LNCAP (cell line): Measurements from ENCODE around the gene IL1B.

Experiments used
- TF ChIP-seq, protein P1 (sequence below): fragments of 450-650 bp; IDR thresholded peaks from 2 replicates; pipeline ENCODE4 v1.5.1; 2017; ENCODE audit warnings: mild to moderate bottlenecking

The IL1B gene

GRCh38 chr2:112813280-112813966 is 23.2 kb downstream of the IL1B start:
- TF ChIP-seq, protein P1, sequence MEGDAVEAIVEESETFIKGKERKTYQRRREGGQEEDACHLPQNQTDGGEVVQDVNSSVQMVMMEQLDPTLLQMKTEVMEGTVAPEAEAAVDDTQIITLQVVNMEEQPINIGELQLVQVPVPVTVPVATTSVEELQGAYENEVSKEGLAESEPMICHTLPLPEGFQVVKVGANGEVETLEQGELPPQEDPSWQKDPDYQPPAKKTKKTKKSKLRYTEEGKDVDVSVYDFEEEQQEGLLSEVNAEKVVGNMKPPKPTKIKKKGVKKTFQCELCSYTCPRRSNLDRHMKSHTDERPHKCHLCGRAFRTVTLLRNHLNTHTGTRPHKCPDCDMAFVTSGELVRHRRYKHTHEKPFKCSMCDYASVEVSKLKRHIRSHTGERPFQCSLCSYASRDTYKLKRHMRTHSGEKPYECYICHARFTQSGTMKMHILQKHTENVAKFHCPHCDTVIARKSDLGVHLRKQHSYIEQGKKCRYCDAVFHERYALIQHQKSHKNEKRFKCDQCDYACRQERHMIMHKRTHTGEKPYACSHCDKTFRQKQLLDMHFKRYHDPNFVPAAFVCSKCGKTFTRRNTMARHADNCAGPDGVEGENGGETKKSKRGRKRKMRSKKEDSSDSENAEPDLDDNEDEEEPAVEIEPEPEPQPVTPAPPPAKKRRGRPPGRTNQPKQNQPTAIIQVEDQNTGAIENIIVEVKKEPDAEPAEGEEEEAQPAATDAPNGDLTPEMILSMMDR: no peak

DNA sequence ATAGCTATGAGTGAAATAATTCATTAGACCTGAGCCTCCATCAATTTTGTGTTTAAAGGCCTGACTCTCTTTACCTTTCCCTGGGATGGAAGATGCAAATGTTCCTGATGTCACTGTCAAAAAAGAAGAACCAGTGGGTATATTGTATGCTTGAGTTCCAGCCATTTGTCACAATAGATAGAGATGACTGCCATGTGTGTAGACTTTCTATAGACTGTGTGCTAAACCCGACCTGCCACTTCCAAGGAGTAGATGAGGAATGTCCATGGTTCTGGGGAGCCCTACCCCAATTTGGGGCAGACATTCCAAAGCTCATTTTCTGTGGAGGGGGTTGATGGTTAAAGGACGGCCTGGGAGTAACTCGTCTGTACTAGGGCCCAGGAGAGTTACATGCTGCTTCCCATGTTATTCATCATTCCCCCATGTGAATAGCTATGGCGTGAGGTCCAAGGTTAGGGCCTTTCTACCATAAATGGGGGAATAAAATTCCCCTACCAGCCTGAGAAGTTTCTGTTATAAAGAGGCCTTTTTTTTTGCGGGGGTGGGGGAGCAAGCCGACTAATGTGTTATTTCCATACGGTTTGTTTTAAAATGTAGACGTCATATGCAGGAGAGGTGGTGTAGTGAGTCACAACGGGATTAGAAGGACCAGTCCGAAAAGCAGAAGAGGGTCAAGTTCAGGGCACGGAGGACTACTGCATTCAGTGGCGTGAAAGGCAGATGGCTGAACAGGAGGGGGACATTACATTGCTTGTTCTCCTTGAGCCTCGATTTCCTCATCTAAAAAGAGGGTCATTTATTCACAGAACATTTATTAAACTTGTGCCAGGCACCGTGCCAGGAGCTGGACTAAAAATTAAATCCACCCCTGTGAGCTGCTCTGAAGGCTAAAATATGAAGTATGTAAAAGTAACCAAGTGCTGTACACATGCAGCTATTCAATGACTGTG is 24.0 kb downstream of the IL1B start:
- TF ChIP-seq, protein P1: no peak

GRCh38 chr2:112811841-112812306 is 24.7 kb downstream of the IL1B start:
- TF ChIP-seq, protein P1: no peak

DNA sequence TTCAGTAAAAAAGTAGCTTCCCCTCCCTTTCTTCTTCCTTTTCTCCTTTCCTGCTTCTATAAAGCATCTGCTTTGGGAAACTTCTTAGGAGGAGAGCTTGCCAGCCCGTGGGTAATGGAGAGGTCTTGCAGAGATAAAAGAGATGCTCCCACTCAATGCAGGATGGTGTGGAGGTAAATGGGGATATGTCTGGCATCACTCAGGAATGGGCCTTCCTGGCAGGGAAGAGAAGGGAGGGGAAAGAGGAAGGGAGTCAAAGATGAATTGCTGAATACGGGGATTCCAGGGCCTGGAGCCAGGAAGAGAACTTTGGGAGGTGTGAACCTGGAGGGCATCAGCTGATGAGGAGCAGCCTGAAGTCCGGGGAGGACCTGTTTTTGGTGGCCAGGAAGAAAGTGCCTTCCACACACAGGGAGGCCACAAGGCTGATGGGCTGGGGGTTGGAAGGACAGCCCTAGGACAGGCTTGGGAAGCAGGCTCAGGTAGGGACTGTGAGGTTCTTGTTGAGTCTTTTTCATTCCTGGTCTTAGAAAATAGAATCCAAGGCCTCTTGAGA is 25.2 kb downstream of the IL1B start:
- TF ChIP-seq, protein P1: no peak

GRCh38 chr2:112809112-112809511 is 27.5 kb downstream of the IL1B start:
- TF ChIP-seq, protein P1: no peak

DNA sequence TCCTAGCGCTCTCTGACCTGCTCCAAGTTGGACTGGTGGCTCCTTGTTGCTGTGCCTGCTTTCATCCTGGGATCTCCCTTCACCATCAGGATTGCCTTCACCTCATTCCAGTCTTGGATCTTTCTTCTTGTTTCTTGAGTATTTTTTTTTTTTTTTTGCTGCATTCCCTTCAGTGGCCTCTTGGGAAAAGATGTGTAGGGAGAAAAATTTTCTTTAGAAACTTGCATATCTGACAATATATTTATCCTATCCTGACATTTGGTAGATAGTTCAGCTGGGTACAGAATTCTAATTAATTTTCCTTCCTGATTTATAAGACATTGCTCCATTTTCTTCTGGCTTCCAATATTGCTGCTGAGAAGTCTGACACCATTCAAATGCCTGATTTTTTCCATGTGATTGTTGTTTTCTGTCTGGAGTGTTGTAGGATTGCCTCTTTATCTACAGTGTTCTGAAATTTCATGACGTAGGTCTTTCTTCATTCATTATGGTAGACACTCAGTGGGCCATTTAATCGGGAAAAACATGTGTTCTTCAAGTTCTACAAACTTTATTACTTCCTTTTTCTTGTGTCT is 29.3 kb downstream of the IL1B start:
- TF ChIP-seq, protein P1: no peak

- TF ChIP-seq, protein P1: no peak
These were observed 31.0 kb downstream of the IL1B start for GRCh38 chr2:112805542-112805941.
